ENCODE measurements around the gene ATP6V1C2. TPM values are rescaled to one million over a fixed set of nuclear protein-coding genes. Genes with fewer than 3 reads are reported as not detected.

ATP6V1C2 gene
- total and polyA plus RNA-seq, 2 experiments from 2014 or later = 0.14 to 2.1 TPM

DNA sequence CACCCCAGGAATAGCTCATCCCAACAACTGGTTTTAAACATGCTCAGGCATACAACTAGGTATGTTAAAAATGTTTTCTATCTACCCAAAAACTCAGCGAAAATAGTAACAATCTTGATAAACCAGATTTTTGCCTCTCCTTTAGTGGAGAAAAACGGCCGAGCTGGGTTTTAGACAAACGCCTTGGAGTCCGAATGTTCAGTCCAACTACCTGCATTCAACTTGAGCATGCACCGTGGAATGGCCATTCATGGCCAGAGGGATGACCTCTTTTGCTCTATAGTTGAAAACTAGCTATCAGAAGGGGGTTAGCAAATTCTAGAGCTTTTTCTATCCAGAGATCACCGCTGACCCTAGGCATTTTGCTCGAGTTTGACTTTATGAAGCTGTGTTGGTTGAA lies 60.3 kb downstream of the ATP6V1C2 start (continued):
- TF ChIP-seq, protein P1, sequence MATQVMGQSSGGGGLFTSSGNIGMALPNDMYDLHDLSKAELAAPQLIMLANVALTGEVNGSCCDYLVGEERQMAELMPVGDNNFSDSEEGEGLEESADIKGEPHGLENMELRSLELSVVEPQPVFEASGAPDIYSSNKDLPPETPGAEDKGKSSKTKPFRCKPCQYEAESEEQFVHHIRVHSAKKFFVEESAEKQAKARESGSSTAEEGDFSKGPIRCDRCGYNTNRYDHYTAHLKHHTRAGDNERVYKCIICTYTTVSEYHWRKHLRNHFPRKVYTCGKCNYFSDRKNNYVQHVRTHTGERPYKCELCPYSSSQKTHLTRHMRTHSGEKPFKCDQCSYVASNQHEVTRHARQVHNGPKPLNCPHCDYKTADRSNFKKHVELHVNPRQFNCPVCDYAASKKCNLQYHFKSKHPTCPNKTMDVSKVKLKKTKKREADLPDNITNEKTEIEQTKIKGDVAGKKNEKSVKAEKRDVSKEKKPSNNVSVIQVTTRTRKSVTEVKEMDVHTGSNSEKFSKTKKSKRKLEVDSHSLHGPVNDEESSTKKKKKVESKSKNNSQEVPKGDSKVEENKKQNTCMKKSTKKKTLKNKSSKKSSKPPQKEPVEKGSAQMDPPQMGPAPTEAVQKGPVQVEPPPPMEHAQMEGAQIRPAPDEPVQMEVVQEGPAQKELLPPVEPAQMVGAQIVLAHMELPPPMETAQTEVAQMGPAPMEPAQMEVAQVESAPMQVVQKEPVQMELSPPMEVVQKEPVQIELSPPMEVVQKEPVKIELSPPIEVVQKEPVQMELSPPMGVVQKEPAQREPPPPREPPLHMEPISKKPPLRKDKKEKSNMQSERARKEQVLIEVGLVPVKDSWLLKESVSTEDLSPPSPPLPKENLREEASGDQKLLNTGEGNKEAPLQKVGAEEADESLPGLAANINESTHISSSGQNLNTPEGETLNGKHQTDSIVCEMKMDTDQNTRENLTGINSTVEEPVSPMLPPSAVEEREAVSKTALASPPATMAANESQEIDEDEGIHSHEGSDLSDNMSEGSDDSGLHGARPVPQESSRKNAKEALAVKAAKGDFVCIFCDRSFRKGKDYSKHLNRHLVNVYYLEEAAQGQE (IDR thresholded peaks at IDR 0.05; ENCODE audit: unreplicated experiment) = no peak
- TF ChIP-seq POLR2AphosphoS5 (IDR thresholded peaks at IDR 0.05; ENCODE audit: low read depth) = no peak

DNA sequence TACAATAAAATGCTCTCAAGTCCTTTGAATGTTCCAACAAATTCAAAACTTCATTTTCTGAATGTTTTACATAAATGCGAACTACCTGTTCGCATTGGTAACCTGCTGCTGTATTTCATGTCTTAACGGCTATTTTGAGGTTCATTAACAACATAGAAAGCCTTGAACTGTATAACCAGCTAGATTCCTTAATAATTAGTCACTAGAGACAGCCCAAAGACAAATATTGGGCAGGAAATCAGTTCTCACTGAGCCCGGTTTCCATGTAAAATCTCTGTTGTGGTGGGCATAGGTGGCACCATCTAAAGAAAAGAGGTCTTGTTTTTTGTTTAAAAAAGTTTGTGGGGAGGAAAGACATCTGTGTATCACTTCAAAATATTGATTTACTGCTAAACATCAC lies 62.0 kb downstream of the ATP6V1C2 start:
- no peak for DNase-seq (ENCODE audit: low spot score)
- peaks cover 47% of the 10 kb centered on the region for H4K20me1 ChIP-seq (replicated peaks; ENCODE audit: insufficient read depth)
- Mint-ChIP-seq H3K9me3 (no peaks in the 10 kb centered on the region), H3K36me3 (ENCODE audit: low read depth) (peaks cover 89% of the 10 kb centered on the region), H3K27ac (no peak overlapping the region), H3K4me3 (no peak overlapping the region), H3K27me3 (ENCODE audit: insufficient read depth, low read depth, poor library complexity) (no peaks in the 10 kb centered on the region), H3K4me1 (no peaks in the 10 kb centered on the region)
- no peak for ATAC-seq
- H3K79me2 ChIP-seq (replicated peaks; ENCODE audit: insufficient read depth) = peaks cover 18% of the 10 kb centered on the region
- peaks cover 64% of the 10 kb centered on the region for H3K36me3 ChIP-seq (ENCODE audit: insufficient read depth)
- H3K4me2 ChIP-seq = no peak overlapping the region
- H3K27ac ChIP-seq (ENCODE audit: low read depth) = no peak overlapping the region
- no peaks in the 10 kb centered on the region for H3K27me3 ChIP-seq (ENCODE audit: insufficient read depth)
- H2AFZ ChIP-seq = no peak overlapping the region
- no peaks in the 10 kb centered on the region for H3K9me2 ChIP-seq (ENCODE audit: insufficient read depth)
- H3K4me3 ChIP-seq = no peak overlapping the region
- H3F3A ChIP-seq (replicated peaks; ENCODE audit: low read depth) = 0 out of 2 replicates have a peak, but pooled peaks cover 6% of the 10 kb centered on the region
- H3K4me1 ChIP-seq (ENCODE audit: insufficient read depth) = no peaks in the 10 kb centered on the region
- TF ChIP-seq EZH2 (IDR thresholded peaks at IDR 0.05; ENCODE audit: low read depth, unreplicated experiment) (no peak), ZNF331 (CRISPR knock-in tag; IDR thresholded peaks at IDR 0.05; ENCODE audit: low read depth) (no peak), EZH2phosphoT487 (IDR thresholded peaks at IDR 0.05; ENCODE audit: unreplicated experiment) (no peak), POLR2AphosphoS5 (IDR thresholded peaks at IDR 0.05; ENCODE audit: low read depth) (no peak)
- TF ChIP-seq, protein P2, sequence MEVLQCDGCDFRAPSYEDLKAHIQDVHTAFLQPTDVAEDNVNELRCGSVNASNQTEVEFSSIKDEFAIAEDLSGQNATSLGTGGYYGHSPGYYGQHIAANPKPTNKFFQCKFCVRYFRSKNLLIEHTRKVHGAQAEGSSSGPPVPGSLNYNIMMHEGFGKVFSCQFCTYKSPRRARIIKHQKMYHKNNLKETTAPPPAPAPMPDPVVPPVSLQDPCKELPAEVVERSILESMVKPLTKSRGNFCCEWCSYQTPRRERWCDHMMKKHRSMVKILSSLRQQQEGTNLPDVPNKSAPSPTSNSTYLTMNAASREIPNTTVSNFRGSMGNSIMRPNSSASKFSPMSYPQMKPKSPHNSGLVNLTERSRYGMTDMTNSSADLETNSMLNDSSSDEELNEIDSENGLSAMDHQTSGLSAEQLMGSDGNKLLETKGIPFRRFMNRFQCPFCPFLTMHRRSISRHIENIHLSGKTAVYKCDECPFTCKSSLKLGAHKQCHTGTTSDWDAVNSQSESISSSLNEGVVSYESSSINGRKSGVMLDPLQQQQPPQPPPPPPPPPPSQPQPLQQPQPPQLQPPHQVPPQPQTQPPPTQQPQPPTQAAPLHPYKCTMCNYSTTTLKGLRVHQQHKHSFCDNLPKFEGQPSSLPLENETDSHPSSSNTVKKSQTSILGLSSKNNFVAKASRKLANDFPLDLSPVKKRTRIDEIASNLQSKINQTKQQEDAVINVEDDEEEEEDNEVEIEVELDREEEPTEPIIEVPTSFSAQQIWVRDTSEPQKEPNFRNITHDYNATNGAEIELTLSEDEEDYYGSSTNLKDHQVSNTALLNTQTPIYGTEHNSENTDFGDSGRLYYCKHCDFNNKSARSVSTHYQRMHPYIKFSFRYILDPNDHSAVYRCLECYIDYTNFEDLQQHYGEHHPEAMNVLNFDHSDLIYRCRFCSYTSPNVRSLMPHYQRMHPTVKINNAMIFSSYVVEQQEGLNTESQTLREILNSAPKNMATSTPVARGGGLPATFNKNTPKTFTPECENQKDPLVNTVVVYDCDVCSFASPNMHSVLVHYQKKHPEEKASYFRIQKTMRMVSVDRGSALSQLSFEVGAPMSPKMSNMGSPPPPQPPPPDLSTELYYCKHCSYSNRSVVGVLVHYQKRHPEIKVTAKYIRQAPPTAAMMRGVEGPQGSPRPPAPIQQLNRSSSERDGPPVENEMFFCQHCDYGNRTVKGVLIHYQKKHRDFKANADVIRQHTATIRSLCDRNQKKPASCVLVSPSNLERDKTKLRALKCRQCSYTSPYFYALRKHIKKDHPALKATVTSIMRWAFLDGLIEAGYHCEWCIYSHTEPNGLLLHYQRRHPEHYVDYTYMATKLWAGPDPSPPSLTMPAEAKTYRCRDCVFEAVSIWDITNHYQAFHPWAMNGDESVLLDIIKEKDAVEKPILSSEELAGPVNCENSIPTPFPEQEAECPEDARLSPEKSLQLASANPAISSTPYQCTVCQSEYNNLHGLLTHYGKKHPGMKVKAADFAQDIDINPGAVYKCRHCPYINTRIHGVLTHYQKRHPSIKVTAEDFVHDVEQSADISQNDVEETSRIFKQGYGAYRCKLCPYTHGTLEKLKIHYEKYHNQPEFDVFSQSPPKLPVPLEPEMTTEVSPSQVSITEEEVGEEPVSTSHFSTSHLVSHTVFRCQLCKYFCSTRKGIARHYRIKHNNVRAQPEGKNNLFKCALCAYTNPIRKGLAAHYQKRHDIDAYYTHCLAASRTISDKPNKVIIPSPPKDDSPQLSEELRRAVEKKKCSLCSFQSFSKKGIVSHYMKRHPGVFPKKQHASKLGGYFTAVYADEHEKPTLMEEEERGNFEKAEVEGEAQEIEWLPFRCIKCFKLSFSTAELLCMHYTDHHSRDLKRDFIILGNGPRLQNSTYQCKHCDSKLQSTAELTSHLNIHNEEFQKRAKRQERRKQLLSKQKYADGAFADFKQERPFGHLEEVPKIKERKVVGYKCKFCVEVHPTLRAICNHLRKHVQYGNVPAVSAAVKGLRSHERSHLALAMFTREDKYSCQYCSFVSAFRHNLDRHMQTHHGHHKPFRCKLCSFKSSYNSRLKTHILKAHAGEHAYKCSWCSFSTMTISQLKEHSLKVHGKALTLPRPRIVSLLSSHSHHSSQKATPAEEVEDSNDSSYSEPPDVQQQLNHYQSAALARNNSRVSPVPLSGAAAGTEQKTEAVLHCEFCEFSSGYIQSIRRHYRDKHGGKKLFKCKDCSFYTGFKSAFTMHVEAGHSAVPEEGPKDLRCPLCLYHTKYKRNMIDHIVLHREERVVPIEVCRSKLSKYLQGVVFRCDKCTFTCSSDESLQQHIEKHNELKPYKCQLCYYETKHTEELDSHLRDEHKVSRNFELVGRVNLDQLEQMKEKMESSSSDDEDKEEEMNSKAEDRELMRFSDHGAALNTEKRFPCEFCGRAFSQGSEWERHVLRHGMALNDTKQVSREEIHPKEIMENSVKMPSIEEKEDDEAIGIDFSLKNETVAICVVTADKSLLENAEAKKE (CRISPR knock-in tag; IDR thresholded peaks at IDR 0.05) = no peak
- TF ChIP-seq, protein P3, sequence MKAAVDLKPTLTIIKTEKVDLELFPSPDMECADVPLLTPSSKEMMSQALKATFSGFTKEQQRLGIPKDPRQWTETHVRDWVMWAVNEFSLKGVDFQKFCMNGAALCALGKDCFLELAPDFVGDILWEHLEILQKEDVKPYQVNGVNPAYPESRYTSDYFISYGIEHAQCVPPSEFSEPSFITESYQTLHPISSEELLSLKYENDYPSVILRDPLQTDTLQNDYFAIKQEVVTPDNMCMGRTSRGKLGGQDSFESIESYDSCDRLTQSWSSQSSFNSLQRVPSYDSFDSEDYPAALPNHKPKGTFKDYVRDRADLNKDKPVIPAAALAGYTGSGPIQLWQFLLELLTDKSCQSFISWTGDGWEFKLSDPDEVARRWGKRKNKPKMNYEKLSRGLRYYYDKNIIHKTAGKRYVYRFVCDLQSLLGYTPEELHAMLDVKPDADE (IDR thresholded peaks at IDR 0.05) = no peak
- TF ChIP-seq, protein P4, sequence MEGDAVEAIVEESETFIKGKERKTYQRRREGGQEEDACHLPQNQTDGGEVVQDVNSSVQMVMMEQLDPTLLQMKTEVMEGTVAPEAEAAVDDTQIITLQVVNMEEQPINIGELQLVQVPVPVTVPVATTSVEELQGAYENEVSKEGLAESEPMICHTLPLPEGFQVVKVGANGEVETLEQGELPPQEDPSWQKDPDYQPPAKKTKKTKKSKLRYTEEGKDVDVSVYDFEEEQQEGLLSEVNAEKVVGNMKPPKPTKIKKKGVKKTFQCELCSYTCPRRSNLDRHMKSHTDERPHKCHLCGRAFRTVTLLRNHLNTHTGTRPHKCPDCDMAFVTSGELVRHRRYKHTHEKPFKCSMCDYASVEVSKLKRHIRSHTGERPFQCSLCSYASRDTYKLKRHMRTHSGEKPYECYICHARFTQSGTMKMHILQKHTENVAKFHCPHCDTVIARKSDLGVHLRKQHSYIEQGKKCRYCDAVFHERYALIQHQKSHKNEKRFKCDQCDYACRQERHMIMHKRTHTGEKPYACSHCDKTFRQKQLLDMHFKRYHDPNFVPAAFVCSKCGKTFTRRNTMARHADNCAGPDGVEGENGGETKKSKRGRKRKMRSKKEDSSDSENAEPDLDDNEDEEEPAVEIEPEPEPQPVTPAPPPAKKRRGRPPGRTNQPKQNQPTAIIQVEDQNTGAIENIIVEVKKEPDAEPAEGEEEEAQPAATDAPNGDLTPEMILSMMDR (conservative IDR thresholded peaks at IDR 0.05; ENCODE audit: low read depth in 2 of 2) = no peak
- TF ChIP-seq, protein P1 (IDR thresholded peaks at IDR 0.05; ENCODE audit: unreplicated experiment) = no peak
